Left ventricle myocardium inferior (tissue), 1 donor: ENCODE data around the gene KRT222. TPM values are rescaled to one million over a fixed set of nuclear protein-coding genes. Genes with fewer than 3 reads are reported as not detected.

Experiments used
- DNase-seq: peaks from one replicate; pipeline ENCODE4 v3.0.0-alpha.2; 2020
- H3K27ac ChIP-seq: fragments of 200-600 bp; replicated peaks from 2 replicates; pipeline ENCODE4 v1.8.0; 2021
- H3K27me3 ChIP-seq: fragments of 200-600 bp; 2 replicates; pipeline ENCODE4 v1.8.0; 2021; ENCODE audit warnings: low read depth
- H3K36me3 ChIP-seq: fragments of 200-600 bp; 2 replicates; pipeline ENCODE4 v1.8.0; 2021
- H3K4me1 ChIP-seq: fragments of 200-600 bp; 2 replicates; pipeline ENCODE4 v1.8.0; 2021
- H3K4me3 ChIP-seq: fragments of 200-600 bp; 2 replicates; pipeline ENCODE4 v1.8.0; 2021; ENCODE audit warnings: mild to moderate bottlenecking, moderate library complexity
- H3K9me3 ChIP-seq: fragments of 200-600 bp; replicated peaks from 2 replicates; pipeline ENCODE4 v1.8.0; 2021
- CTCF ChIP-seq: fragments of 200-600 bp; IDR thresholded peaks from 2 replicates; pipeline ENCODE4 v1.8.0; 2021; ENCODE audit warnings: antibody characterized with exemption, mild to moderate bottlenecking, borderline replicate concordance
- intact Hi-C: fragments of 100-400 bp; cut with micrococcal nuclease; formaldehyde crosslinking; loops from one replicate; pipeline ENCODE4 v1.11.0; 2022
- total RNA-seq: library from RNA; stranded (reverse); fragmentation: NEBNext Ultra II Directional; extraction: Animal tissue kit (Norgen Biotek cat#: 25700); gene quantifications from one replicate; pipeline ENCODE4 v1.2.1, GENCODE V29; 2021
- donor health status: DM: no; HTN: yes; CAD: no; lungs with severe emphysema.

The KRT222 gene
- total RNA-seq, 1 donor from 2014 or later = 0.38 TPM

DNA sequence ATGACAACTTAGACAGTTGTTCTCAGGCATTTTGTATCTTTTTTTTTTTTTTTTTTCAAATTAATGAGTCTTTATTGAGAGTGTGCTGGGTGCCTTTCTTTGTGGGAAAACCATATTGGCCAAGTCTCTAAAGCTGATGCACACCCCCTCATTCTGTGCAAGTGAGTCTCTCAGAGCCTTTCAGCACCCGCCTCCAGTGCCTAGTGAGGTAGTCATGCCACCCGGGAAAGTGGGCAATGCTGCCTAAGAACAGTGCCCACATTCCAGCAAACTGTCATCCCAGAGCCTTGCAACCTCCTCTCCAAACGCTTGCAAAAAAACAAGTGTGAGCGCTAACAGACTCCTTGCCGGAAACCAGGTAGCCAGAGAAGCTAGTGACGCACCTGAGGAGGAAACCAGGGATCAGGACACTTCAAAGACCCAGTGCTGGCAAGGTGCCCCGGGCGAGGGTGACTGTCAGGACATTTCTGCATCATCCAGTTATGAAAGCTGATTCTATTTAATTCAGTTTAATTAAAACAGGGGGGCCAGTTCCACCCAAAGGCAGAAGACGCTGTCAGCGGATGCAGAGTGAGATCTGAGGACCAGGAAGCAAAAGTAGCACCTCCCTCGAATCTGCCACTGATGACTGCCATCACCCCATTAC is 52.3 kb downstream of the KRT222 start:
- intact Hi-C loops = no loop called here

DNA sequence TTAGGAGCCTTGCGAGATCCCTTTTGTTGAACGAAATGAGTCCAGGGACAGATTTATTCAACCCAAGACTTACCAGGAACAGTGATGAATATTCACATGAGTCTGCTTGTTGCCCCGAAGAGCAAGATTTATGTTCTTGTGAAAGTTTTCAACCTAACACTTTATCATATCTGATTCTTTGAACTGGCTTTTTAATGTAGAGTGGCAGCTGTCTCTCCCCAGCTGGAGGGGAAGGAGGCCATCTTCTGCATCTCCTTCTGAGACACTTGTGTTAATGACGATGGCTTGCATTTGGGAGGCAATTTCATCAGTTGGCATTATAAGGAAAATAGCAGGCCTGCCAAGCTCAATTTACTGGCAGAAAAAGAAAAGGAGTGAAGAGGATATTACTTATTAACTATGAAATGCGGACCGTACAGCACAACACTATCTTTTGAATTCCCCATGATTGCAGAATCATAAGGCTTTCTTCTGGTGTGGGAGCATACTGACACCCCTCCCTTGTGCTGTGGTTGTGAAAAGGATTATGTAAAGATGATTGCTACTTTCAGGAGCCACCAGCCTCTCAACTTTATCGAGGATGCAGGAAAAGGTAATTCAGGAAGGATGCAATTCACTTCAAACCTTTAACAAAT is 53.0 kb downstream of the KRT222 start:
- Histone ChIP-seq H3K27ac (no peak overlapping the region), H3K9me3 (no peaks in the 10 kb centered on the region), H3K27me3 (peaks cover 43% of the 10 kb centered on the region), H3K36me3 (no peaks in the 10 kb centered on the region), H3K4me1 (peaks cover 5% of the 10 kb centered on the region), H3K4me3 (no peak overlapping the region)
- intact Hi-C loops = no loop called here
- TF ChIP-seq CTCF = no peak
- no peak for DNase-seq

More for the DNA sequence above, 52.3 kb downstream of the KRT222 start:
- no peaks in the 10 kb centered on the region for H3K9me3 ChIP-seq
- no peak overlapping the region for H3K4me3 ChIP-seq
- no peak for DNase-seq
- H3K36me3 ChIP-seq = no peaks in the 10 kb centered on the region
- no peak for TF ChIP-seq CTCF
- H3K27ac ChIP-seq = no peak overlapping the region
- peaks cover 49% of the 10 kb centered on the region for H3K27me3 ChIP-seq
- H3K4me1 ChIP-seq = peaks cover 5% of the 10 kb centered on the region

GRCh38 chr17:40610359-40610758 is 54.6 kb downstream of the KRT222 start:
- Histone ChIP-seq H3K4me3 (no peak overlapping the region), H3K27me3 (peaks cover 27% of the 10 kb centered on the region), H3K4me1 (peaks cover 1% of the 10 kb centered on the region), H3K9me3 (no peaks in the 10 kb centered on the region), H3K27ac (no peak overlapping the region), H3K36me3 (no peaks in the 10 kb centered on the region)
- TF ChIP-seq CTCF = no peak
- intact Hi-C loops = no loop called here
- no peak for DNase-seq

- no peak for DNase-seq
- Histone ChIP-seq H3K36me3 (no peaks in the 10 kb centered on the region), H3K4me1 (no peaks in the 10 kb centered on the region), H3K27me3 (peaks cover 5% of the 10 kb centered on the region), H3K27ac (no peak overlapping the region), H3K9me3 (no peaks in the 10 kb centered on the region), H3K4me3 (no peak overlapping the region)
- intact Hi-C loops = no loop called here
- no peak for TF ChIP-seq CTCF
These were observed 56.9 kb downstream of the KRT222 start for GRCh38 chr17:40608061-40608581.

- Histone ChIP-seq H3K9me3 (no peaks in the 10 kb centered on the region), H3K27me3 (peaks cover under 1% of the 10 kb centered on the region), H3K36me3 (no peaks in the 10 kb centered on the region), H3K27ac (no peak overlapping the region), H3K4me1 (no peaks in the 10 kb centered on the region), H3K4me3 (no peak overlapping the region)
- intact Hi-C loops = no loop called here
- DNase-seq = no peak
- no peak for TF ChIP-seq CTCF
These were observed 57.3 kb downstream of the KRT222 start for GRCh38 chr17:40607641-40608040.
